ENCODE data around the gene AGPAT1.
"Not testable (repeated sequence)": the region's sequence is repeated elsewhere in the genome, so short reads cannot be mapped to it uniquely, and the experiment has no call there.

AGPAT1 gene, protein sequence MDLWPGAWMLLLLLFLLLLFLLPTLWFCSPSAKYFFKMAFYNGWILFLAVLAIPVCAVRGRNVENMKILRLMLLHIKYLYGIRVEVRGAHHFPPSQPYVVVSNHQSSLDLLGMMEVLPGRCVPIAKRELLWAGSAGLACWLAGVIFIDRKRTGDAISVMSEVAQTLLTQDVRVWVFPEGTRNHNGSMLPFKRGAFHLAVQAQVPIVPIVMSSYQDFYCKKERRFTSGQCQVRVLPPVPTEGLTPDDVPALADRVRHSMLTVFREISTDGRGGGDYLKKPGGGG

DNA sequence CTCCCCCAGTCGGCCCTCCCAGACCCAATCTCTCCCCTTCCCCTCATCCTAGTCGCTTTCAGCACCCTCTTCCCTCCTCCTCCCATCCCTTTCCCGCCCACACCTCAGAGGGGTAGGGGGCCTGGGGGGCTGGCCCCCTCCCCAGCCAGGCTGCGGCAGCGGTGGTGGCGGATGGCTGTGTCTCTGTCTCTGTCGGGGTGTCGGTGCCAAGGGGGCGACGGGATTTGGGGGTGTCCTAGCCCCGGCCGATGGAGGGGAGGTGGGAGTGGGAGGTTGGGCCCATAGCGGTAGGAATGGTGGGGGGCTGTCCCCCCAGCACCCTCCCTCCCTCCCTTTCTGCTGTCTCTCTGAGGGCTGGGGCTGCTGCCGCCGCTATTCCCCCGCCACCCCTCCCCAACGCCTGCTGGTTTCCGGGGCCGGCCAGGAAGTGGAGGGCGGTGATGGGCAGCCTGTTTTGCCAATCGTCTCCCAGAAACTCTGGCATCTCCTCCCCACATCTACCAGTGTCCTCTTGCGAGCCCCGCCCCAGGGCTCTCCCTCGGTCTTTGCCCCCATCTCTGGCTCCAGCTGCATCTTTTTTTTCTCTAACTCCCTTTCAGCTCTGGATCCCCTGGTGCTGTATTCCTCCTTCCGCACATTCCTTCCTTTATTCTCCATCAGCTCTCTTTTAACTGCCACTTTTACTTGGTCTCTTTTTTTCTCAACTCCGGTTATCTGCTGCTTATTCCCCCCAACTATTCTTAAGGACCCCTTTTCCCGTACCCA is at the start of gene AGPAT1:
Gene AGPAT1 (minus strand): TSS at position 374 of the 765 bp plus-strand sequence. CDS start 4,588 bp downstream, outside the sequence.
- peak; percentile 98 for DNase-seq

DNA sequence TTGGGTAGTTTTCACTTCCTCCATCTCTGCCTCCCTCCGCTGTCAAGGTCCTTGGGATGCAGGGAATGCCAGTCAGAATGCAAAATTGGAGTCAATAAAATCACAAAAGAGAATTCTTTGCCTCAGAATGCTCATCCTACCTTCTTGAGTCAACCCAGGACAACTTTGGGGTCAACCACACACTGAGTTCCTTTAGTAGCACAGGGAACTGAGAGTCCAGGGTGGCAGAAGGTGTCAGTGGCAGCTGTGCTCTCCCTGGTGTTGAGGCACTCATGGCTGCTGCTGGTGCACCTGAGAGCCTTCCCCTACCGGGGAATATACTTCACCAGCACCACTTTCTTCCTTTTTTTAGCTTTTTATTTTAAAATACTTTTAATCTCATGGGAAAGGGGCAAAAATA is 48.8 kb upstream of the AGPAT1 start:
- DNase-seq, result no peak

DNA sequence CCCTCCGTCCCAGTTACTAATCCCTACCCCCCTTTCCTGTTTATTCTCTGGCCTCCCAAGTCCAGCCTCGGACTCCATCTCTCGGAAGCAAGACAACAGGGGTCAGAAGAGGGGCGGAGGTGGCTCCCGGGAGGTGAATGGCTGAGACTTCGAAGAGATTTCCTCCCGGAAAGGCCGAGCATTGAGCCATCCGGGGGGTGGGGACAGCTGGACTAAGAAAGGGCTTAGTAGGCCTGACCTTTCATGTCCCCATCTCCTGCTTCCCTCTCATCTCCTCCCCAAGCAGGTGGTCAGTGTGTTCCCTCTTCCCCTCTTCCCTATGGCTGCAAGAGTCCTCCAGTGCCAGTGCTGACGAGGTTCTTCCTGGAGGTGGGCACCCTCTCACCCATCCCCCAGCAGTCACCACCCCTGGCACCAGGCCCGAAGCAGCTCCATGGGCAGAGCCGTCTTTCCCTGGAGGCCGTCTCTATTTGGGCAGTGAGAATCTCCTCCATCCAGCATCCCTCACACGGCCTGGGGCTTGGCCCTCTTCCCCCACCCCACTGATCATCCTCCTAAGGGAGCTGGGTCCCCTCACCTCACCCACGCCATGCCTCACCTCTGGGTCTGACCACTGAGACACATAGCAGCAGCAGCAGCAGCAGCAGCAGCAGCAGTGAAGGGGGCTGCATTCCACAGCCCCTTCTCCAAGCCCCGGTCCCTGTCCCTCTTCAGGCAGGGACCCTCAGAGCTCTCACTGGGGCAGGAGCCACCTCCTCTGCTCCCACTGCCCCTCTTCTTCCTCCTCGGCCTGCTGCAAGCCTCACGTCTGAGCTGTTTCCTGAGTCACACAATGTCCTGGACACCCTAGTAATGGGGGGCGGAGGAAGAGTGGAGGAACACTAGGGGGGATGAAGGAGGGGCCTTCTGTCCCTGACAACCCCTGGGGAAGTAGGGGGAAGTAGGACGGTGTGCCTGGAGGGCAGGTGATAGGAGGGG is 47.7 kb upstream of the AGPAT1 start, which contains the start of gene NOTCH4:
Gene NOTCH4 (minus strand): TSS at position 810 of the 978 bp plus-strand sequence. CDS start 139 bp downstream, at position 671.
- DNase-seq, result no peak

DNA sequence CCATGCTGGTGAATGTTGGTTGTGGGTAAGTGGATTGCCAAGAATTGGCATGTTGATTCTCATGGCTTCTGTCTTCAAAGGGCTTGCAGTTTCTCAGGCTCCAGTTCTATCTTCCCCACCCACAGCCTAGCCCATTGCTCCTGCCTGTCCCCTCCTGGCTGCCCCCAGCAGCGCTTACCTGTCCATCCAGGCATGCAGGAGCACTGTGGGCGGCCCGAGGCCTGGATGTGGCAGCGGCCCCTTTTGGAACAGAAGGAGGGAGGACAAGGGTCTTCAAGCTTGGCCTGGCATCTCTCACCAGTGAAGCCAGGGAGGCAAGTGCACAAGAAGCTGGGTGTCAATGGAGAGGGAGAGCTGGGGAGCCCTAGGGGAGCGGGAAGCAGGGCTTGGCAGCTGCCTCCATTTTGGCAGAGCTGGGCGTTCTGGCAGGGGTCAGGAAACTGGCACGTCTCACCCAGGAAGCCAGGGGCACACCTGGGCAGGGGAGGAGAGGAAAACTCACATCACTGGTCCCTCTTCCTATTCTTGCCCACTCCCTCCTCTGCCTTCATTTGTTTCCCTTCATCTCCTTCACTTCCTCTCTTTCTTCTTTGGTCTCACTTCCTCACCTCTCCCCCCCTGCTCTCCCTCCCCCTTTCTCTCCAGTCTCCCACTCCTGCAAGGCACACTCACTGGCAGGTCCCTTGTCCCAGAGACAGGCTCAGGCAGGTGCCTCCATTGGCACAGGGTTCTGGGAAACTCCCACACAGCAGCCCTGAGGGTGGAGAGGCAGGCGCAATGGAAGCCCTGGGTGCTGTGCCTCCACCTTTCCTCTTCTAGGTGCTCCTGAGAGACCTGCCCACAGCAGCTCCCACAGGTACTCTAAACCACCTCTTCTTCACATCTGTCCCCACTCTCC is 46.7 kb upstream of the AGPAT1 start:
- no peak for DNase-seq

DNA sequence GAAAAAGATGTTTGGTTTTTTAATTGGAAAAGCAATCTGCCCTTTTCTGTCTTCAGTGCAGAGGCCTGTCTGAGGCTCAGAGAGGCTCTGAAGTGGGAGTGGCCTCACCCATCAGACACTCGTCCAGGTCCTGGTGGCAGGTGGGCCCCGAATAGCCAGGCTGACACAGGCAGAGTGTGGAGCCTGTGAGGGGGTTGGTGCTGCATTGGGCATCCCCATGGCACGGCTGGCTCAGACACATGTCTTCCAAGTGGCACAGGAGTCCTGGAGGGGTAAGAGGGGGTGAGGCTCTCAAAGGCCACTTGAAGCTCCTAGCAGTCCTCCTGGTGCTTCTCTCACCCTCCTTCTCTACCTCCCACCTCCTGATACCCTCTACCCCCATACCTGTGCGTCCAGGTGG is 44.1 kb upstream of the AGPAT1 start:
- no peak for DNase-seq

DNA sequence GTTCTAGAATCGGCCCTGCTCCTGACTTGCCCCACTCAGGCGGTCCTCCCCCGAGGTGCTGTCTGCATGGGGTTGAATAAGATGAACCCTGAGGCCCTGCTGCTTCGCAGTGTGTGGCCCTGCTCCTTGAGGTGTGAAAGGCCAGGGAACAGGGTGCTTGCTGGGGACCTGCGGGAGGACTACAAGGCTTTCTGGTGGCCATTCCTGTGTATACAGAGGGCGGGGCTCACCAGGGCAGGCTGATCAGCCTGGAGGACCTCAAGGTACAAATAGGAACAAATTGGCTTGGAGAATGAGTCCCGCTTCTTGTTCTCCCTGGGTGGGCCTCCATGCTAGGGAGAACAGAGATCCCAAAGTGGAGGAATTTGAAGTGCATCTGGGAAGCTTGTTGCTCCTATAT is 42.3 kb upstream of the AGPAT1 start:
- DNase-seq, result no peak

DNA sequence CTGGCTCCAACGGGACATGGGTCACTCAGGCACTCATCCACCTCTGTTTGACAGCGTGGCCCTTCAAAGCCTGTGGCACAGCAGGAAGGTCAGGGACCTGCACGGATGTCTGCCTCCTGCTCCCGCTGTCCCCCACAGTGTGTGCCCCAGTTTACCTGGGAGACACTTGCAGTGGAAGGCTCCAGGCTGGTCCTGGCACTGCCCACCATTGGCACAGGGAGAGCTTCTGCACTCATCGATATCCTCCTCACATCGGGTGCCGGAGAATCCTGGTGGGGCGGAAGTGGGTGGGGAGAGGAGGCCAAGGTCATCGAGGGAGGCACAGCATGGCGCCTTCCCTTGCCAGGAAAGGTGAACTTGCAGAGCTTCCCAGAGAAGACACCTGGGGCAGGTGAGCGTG is 41.1 kb upstream of the AGPAT1 start:
- no peak for DNase-seq

DNA sequence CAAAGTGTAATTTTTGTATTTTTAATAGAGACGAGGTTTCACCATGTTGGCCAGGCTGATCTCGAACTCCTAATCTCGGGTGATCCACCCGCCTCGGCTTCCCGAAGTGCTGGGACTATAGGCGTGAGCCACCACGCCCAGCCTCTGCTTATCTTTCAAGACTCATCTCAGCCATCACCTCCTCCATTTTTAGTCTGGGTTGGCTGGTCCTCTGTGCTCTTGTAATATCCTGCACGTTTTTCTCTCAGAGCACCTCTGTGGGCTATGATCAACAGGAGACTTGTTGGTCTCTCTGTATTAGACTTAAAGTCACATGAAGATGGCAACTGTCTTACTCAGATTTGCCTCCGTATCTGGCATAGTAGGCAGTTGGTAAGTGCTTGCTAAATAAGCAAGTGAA is 40.4 kb upstream of the AGPAT1 start:
- DNase-seq, result no peak

DNA sequence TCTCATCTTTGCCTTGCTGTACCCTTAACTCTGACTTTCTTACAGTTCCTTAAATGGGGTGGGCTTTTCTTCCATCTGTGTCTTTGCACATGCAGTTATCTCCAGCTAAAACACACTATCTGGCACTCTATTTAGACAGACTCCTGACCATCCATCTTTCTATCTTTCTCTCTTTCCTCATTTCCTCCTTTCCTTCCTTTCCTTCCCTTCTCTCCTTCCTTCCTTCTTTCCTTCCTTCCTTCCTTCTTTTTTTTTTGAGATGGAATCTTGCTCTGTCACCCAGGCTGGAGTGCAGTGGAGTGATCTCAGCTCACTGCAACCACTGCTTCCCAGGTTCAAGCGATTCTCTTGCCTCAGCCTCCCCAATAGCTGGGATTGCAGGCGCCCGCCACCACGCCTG is 39.7 kb upstream of the AGPAT1 start:
- DNase-seq, result no peak

DNA sequence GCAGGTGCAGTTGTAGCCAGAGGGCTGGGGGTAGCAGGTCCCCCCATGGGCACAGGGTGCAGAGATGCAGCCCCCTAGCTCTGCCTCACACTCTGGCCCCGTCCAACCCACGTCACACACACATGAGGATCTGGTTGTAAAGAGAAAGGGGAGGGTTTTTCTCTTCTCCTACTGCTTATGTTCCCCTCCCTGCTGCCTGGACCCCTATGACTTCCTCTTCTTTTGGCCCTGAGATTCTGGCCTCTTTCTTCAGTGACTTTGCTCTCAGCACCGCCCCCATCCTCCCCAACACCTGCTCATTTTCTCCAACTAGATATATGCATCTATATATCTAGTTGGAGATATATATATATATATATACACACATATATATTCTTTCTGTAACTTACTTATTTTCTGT is 38.2 kb upstream of the AGPAT1 start:
- DNase-seq, result no peak

DNA sequence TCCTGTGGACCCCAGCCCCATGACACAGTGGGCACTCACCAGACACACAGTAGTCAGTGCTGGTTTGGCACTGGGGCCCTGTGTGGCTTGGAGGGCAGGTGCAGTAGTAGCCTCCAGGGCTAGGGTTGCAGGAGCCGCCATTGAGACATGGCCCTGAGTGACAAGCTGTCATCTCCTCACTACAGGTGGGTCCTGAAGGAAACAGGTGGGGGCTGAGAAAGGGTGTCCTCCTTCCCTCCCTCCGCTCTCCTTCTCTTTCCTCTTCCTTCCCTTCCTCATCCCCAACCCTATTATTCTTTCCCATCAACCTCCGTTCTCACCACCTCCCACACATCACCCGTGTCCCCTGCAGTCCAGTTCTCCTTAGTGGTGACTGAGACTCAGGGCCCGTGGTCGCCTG is 37.8 kb upstream of the AGPAT1 start:
- no peak for DNase-seq

DNA sequence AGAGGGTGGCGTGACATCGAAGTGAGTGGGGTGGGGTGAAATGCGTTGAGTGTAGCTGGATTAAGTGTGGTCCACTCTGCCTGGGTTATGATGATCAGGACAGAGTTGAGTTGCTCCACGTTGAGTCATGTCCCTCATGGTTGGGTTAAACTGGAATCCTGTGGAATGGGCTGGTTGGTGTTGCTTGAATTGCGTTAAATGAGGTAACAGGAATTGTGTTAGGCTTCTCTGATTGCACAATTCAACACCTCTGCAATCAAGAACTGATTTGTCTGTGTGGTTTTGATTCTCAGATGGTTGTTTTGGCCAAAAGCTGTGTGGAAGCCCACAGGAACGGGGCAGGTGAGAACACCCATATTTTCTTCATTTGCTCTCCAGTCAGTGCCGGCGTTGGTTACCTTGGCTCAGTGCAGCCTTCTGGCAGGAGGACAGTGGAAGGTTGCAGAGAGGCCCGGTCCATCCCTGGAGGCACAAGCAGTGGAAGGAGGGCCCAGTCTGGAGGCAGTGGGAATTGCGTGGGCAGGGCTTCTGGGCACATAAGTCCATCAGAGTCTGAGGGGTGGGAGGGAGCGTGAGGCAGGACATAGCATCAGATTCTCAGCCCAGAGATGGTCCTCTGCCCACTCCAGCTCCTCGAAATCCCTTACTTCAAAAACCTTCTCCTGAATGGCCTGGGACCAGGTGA is 36.3 kb upstream of the AGPAT1 start:
- DNase-seq, result no peak

DNA sequence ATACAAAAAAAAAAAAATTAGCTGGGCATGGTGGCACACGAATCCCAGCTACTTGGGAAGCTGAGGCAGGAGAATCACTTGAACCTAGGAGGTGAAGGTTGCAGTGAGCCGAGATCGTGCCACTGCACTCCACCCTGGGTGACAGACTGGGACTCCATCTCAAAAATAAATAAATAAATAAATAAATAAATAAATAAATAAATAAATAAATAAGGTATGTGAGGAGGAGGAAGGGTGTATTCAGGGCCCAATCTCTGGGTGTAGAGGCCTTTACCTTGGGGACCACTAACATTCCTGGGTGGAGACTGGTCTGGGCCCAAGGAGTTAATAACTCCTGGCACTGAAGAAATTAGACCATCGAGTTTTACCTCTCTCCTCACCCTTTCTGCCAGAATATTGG is 35.5 kb upstream of the AGPAT1 start:
- DNase-seq, result not testable (repeated sequence)

DNA sequence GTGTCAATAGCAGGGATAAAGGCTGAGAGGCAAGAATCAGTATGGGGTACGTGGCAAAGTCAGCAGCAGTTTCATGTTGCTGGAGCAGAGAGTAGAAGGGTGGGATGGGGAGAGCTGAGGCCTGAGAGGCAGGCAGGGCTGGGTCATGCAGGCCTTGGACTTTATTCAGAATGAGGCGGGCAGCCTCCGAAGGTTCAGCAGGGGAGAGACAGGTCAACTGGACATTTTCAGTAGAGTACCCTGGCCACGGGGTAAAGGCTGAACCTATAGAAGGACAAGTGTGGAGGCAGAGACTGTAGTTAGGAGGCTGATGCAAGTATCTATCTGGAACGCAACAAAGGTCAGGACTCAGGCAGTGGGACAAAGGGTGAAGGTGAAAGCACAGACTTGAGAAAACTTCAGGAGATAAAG is 34.3 kb upstream of the AGPAT1 start:
- no peak for DNase-seq

DNA sequence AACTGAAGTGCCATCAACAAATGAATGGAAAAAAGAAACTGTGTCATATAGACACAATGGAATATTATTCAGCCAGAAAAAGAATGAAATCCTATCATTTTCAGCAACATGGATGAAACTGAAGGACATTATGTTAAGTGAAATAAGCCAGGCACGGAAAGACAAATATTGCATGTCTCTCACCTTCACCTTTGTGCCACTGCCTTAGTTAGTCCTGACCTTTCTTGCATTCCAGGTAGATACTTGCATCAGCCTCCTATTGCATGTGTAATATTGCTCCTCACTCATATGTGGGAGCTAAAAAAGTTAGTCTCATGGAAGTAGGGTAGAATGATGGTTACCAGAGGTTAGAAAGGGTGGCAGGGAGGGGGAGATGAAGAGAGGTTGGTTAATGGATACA is 33.1 kb upstream of the AGPAT1 start:
- no peak for DNase-seq

DNA sequence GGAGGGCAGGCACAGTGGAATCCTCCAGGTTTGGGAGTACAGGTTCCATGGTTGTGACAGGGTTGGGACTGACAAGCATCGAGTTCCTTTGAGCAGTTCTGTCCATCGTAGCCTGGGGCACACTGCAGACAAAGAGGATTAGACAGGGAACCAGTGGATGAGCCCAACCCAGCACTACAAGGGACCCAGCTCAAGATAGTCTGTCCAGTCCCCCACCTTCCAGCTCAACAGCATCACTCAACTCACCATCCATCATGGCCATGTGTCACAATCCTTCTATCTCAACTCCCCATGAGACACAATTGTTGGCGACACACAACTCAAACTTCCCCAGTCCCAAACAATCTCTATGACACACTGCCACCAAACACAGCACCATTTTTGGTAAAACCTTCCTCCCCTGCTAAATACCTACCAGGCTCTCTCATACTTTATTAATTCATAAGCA is 28.4 kb upstream of the AGPAT1 start:
- no peak for DNase-seq

DNA sequence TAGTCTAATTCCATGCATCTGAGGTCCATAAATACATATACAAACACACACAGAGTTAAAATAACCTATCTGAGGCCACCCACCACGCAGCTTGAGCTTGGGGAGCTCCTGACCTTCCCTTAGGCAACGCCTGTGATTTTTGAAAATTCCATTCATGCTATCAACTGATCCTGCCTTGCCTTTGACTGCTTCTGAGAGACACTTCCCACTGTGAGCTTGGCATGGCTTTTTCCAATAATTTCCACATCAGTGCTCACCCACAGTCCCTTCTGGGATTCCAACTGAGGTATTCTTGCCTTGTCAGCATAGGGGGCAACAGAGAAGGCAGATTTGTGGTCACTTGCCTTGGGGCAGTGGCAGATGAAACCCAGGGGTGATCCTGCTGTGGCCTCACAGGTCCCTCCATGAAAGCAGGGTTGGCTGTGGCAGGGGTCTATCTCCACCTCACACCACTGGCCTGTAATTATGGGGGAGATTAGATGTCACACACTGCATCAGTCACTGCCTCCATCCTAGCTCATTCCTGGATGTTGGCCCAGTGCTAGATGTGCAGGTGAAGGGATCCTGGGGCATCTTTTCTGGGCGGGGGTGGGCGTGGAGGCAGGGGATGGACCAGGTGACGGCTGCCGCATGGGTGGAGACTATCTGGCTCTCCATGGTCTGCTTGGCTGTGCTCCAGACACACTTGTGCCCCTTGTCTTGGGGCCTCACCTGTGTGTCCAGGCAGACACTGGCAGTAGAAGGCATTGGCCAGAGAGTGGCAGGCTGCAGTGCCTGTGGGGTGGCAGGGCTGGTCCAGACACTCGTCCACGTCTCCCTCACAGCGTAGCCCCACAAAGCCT is 27.8 kb upstream of the AGPAT1 start:
- no peak for DNase-seq

DNA sequence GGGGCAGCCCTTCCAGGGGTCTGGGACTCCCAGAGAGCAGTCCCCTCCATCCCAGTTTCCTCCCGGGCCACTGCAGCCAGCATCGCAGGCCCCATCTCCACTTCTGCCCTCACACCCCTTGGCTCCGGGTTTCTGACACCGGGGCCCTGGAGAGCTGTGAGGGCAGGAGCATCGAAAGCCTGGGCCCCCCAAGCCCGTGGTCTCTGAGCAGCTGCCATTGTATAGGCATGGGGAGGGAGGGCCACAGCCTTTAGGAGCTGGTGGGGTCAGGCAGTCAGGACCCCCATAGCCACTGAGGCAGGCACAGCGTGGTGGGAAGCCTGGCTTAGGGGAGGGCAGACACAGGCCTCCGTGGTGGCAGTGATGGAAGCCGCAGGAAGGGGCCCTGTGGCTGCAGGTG is 26.3 kb upstream of the AGPAT1 start:
- DNase-seq, result no peak

DNA sequence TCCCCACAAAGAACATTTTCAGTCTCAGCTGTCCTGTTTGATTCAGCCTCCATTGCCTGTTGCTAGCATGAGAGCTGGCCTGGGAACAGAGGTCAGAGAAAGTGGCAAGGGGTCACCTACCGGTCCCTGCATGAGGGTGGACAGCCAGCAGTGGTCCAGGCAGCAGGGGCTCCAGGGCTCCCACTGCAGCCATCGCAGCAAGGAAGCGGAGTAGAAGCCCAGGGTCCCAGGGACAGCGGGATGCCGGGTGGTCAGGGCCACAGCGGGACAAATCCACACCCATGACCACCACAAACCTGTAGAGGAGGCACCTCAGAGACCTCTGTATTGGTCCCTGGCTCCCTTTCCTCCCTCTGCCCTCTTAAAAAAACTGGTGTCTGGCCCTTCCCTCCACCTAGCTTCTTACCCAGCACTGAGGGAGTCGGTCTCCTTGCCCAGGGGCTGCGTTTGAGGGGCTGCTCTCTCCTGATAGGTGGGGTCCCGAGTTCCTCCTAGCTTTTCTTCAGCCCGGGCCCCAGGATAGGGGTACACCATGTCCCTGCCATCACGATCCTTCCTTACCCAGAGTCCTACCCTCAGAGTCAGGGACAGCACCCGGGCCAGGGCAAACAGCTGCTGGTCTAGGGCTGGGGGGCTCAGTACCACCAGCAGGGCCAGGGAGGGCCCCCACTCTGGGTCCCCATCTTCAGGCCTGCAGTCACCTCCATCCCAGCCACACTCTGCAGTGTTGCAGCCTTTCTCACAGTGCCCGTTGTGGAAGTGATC is 25.0 kb upstream of the AGPAT1 start:
- DNase-seq, result no peak

DNA sequence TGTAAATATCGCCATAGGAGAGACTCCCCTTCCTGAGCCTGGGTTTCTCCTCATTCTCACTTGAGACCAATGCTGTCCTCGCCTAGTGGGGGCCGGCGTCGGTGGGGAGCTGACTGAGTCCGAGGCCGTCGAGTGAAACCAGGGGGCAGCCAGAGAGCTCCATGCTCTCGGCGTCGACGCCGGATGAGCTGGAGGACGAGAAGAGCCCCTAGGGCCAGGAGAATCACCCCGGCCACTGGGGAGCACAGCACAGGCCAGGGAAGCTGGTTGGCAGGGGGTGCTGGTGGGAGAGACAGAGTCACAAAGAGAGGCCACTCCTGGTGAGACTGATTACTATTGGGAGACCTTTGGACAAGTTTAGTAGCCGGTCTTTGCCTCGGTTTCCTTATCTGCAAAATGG is 23.0 kb upstream of the AGPAT1 start:
- DNase-seq, result no peak
